Measurements from ENCODE around the gene PELI3. TPM values are rescaled to one million over a fixed set of nuclear protein-coding genes. Genes with fewer than 3 reads are reported as not detected.
"Not testable (repeated sequence)": the region's sequence is repeated elsewhere in the genome, so short reads cannot be mapped to it uniquely, and the experiment has no call there.

Gene PELI3, protein sequence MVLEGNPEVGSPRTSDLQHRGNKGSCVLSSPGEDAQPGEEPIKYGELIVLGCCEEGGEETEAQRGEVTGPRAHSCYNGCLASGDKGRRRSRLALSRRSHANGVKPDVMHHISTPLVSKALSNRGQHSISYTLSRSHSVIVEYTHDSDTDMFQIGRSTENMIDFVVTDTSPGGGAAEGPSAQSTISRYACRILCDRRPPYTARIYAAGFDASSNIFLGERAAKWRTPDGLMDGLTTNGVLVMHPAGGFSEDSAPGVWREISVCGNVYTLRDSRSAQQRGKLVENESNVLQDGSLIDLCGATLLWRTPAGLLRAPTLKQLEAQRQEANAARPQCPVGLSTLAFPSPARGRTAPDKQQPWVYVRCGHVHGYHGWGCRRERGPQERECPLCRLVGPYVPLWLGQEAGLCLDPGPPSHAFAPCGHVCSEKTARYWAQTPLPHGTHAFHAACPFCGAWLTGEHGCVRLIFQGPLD
- 7.8 and 10.1 TPM in 2 replicates for total RNA-seq

DNA sequence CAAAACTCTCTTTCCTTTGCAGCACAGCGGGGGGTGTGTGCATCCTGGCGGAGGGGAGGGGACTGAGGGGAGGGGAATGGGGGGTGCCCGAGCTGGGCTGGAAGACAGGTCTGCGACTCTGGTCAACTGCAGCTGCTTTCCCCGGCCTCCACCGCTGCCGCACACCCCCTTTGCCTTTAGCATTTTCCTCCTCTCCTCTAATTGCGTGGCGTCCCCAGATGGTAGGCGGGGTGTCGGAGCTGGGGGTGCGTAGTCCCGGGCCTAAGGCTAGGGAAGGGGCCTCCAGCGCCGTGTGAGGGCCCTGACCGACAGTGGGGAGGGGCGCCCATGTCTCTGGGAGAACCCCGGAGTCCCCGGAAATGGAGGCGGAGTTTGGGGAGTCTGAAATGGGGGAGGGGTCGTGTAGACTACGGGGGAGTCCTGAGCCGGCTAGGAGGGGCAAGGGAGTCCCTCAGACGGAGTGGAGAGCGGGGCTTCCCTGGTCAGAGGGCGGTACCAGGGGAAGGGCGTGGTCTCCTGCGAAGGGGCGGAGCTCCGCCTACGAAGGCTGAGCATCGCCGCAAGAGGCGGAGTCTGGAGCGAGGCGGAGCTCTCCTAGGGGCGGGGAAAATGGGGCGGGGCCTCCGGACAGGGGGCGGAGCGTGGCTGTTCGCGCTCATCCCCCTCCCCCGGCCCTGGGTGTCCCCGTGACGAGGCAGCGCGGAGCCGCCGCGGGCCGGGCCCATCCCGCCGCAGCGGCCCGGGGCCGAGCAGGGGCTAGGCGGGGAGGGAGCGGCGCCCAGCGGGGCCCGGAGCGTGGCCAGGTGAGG lies at the start of gene PELI3:
Gene PELI3 (plus strand): TSS at position 681 of the 809 bp plus-strand sequence. CDS start 1,224 bp downstream, outside the sequence.
- intact Hi-C loops (cut with micrococcal nuclease): loop anchor here (1.0 to 2.0 kb wide), 11 partner anchors 14 to 1140 kb away; partner anchors contain the start of genes ACTN3, BBS1, DPP3 and NDUFV1

DNA sequence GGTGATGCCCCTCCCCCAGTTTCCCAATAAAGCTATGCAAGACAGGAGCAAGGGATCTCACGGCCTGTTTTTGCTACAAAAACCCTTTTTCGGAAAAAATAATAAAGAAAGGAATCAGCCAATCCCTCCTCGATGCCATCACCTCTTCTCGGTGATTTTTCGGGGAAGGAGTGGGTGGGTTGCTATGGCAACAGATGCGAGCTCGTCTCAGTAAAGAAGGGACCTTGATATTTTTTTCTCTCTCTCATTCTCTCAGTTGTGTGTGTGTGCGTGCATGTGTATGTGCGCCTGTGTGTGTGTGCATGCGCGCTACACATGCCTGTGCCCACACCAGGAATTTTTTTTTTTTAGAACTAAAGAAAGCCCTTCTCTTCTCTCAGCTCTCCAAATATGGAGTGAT lies 49.7 kb upstream of the PELI3 start:
- intact Hi-C loops (cut with micrococcal nuclease): no loop called here

DNA sequence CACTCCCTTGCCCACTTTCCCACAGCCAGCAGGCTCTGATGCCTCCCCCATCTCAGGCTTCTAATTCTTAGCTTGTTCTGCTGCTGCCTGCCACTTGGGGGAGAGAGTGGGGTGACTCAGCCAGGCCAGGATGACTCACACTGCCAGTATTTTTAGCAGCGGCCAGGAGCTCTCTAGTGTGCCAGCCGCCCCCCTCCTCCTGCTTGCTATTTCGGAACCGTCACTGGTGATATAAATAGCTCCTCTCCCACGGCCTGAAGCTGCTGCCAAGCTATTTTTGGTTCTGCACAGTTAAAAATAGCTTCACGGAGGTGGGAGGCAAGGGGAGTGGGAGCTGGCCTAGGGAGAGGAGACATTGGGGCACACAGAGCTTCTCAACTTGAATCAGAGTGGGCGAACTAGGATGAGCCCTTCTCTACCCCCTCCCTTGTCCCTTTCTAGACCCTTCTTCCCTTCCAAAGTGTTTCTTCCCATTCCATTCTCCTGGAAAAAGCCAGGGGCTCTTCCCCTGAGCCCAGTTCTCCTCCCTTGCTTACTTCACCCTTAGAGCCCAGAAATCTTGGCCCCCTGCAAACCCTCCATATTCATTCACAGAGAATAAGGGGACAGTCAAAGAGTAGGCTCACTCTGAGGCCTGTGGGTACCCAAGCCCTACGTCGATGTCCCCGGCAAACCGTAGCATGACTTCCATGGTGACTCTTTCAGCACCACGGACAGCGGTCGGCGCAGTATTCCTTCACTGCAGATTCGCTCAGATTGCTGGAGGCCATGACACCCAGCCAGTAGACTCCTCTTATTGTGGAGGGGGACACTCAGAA lies 48.3 kb upstream of the PELI3 start:
- intact Hi-C loops (cut with micrococcal nuclease): loop anchor here (1.0 kb wide), 1 partner anchor 10 kb away; no protein-coding TSS in a partner anchor

DNA sequence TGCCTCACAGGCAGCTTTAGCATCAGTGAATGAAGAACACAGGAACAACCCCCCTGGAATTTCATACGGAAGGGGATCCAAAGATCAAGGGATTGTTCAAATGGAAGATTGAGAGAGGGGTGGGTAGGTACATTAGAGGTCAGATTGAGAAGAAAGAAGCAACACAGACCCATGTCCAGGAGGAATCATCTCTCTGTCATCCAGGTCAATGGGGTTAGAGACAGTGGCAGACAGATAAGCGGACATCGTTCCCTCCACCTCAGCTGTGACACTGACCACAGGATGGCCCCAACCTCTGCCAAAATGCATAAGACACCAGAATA lies 47.8 kb upstream of the PELI3 start:
- intact Hi-C loops (cut with micrococcal nuclease): loop anchor here (1.0 kb wide), 1 partner anchor 11 kb away; no protein-coding TSS in a partner anchor

DNA sequence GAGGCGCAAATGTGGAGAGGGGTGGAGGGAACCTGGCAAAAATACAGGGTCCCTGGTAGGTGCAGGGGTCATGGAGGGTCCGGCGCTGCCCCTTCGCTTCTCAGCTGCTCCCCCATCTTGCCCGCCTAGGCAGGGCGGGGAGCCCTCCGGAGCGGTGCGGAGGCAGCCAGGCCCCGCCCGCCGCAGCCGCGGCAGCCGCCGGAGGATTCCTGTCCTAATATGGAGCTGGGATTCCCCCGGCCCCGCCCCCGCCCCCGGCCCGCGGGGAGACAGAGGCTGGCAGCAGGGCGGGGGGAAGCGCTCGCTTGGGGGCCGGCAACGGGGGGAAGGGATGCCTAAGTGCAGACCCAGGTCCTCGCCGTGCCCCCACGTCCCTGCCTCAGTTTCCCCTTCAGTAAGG lies 46.9 kb upstream of the PELI3 start:
- intact Hi-C loops (cut with micrococcal nuclease): no loop called here

DNA sequence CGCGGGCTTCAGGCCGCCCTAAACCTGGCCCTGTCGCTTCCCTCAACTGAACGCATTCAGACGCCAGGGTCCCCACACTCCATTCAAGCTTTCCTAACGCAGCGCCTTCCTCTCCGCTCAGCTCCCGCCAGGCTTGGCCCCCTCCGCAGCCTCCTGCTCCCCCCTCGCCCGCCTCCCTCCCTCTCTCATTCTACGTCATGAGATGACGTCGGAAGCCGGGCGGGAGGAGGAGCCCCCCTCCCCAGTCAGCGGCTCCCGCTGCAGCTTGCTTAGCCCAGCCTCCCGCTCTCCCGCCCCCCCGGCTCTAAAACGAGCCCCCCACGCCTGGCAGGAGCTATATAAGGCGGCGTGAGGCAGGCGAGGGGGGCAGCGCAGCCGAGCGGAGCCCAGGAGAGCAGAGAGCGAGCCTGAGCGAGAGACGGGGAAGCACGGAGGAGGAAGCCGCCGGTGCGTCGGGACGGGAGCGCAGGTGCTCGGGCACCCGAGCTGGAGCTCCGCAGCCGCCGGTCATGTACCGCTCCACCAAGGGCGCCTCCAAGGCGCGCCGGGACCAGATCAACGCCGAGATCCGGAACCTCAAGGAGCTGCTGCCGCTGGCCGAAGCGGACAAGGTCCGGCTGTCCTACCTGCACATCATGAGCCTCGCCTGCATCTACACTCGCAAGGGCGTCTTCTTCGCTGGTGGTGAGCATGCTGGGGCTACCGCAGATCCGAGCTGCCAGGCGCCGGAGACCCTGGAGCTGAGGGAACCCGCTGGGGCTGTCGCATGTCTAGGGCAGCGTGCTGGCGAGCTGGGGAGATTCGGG lies 45.8 kb upstream of the PELI3 start, which contains the start of gene NPAS4:
Gene NPAS4 (plus strand): TSS at position 365 of the 806 bp plus-strand sequence. CDS start 145 bp downstream, at position 510.
- intact Hi-C loops (cut with micrococcal nuclease): loop anchor here (1.0 kb wide), 5 partner anchors 9 to 257 kb away; partner anchors contain the start of genes PELI3 and YIF1A

DNA sequence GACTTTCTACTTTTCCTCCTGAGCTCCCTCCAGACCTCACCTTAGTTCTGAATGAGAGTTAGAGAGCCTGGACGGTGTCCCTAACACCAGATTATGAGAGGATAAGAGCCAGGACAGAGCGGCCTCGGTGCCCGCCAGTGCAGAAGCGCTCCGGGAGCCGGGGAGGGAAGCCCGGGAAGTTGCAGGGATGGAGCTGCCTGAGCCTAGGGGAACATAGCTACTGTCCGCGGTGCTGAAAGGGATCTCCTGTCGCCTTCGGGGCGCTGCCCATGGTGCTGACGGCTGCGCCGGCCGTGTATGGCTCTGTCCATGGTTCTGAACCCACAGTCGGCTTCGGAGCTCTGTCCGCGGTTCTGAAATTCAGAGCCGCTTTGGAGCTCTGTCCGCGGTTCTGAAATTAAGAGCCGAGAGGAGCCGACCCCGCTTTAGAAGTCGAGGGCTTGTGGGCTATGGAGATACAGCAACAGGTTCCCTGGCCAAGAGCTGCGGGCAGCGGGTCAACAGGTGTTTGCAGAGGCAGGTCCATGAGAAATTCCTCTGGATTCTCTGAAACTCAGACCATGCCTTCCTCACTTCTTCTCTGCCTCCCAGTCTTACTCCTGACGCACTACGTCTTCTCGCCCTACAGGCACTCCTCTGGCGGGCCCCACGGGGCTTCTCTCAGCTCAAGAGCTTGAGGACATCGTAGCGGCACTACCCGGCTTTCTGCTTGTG lies 45.1 kb upstream of the PELI3 start:
- intact Hi-C loops (cut with micrococcal nuclease): loop anchor here (1.0 kb wide), 5 partner anchors 9 to 257 kb away; partner anchors contain the start of genes PELI3 and YIF1A

DNA sequence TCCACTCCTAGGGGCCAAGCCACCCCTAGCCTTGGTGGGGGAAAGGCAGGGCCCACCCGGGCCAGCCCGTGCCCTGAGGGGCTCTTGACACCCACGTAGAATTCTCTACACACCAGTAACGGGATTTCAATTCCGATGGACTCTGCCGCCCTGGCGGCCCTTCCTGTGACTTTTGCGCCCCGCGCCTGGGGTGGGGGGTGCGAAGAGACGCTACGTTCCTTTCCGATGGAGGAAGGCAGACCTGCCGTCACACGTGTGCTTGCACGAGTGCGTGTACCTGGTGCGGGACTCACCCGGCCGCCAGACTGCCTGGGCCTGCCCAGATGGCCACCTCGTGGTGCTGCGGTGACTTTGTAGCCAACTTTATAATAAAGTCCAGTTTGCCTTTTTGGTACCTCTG lies 40.4 kb upstream of the PELI3 start:
- intact Hi-C loops (cut with micrococcal nuclease): no loop called here

DNA sequence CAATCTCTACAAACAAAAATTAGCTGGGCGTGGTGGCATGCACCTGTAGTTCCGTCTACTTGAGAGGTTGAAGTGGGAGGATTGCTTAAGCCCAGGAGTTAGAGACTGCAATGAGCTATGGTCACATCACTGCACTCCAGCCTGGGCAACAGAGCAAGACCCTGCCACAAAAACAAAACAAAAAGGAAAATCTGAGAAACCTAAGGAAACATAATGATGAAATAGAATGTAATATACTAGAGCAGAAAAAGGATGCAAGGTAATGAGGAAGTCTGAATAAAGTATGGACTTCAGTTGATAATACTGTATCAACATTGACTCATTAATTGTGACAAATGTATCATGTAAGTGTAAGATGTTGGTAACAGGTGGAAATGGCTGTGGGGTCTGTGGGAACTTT lies 37.8 kb upstream of the PELI3 start:
- intact Hi-C loops (cut with micrococcal nuclease): no loop called here

DNA sequence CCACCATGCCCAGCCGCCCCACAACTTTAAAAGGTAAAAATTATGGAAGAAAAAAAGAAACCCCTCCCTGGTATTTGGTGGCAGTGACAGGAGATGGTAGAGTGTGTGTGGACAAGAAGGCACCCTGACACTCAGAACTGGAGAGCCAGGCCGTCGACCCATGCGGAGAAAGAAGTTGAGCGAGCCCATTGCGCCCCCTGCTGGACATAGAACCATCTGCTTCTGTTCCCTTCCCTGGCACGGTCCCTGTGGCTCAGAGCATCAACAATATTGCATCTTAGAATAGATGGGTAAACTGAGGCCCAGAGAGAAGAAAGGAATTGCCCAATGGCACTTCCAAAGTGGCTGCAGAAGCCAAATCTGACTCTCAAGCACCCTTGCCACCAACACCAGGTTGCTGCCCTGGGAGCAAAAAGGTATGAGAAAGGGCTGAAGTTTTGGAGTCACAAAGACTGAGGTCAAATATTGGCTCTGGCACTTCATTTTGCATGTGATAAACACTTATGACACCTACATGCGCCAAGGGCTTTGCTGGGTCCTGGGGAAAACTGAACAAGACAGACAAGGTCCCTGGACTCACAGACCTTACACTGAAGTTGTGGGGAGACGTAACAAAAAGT lies 36.6 kb upstream of the PELI3 start:
- intact Hi-C loops (cut with micrococcal nuclease): loop anchor here (1.0 kb wide), 3 partner anchors 9 to 22 kb away; partner anchors contain the start of gene NPAS4

DNA sequence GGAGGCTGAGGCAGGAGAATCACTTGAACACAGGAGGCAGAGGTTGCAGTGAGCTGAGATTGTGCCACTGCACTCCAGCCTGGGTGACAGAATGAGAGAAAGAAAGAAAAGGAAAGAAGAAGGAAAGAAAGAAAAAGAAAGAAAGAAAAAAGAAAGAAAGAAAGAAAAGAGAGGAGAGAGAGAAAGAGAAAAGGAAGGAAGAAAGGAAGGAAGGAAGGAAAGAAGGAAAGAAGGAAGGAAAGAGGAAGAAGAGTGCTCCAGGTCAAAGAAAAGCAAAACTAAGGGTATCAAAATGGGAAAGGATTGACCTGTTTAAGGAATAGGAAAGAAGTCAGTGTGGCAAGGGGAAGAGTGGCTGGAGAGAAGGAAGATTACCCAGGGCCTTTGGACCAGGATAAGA lies 35.4 kb upstream of the PELI3 start:
- intact Hi-C loops (cut with micrococcal nuclease): not testable (repeated sequence)

DNA sequence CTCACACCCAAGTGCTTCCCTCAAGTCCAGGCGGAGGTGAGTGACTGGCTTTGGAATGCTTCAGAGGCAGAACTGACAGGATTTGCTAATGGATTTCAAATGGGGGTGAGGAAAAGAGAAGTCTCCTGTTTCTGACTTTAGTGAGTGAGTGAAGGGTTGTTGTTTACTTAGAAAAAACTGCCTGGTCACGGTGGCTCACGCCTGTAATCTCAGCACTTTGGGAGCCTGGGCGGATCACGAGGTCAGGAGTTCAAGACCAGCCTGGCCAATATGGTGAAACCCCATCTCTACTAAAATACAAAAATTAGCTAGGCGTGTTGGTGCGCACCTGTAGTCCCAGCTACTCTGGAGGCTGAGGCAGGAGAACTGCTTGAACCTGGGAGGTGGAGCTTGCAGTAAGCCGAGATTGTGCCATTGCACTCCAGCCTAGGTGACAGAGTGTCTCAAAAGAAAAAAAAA lies 34.8 kb upstream of the PELI3 start:
- intact Hi-C loops (cut with micrococcal nuclease): not testable (repeated sequence)

DNA sequence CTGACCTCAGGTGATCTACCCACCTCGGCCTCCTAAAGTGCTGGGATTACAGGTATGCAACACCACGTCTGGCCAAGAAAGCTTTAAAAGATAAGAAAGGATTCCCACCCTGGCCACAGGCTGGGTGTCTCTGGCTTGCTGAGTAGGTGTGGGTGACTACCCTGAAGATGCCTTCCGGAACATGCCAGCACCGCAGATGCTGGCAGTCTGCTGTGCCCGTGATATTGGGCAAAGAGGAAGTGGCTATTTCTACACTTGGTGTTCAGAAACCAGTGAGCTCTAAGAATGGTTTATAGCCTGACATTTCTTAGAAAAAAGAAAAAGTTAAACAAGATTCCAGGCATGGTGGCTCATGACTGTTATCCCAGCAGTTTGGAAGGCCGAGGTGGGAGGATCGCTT lies 34.1 kb upstream of the PELI3 start:
- intact Hi-C loops (cut with micrococcal nuclease): no loop called here

DNA sequence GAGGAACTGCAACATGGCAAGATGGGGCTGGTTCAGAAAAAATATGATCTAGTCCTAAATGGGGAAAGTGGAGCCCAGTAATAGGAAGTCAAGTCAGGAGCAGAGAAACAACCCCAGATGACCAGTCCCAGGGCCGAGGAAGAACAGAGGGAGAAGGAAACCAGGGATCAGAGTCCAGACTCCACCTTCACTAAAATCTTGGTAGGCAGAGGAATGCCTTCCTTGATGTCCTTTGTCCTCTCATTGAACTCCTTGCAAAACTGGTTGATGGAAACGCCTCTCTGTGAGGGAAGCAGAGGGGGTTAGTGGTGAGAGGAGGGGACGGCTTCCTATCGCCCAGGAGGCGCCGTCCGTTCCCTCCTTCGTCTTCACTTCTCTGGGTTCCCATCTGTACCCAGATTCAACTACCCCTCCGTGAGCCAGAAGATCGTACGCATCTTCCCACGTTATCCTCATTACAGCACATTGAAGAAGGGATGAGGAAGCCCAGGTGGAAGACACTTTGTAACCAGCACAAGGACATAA lies 28.7 kb upstream of the PELI3 start:
- intact Hi-C loops (cut with micrococcal nuclease): no loop called here

DNA sequence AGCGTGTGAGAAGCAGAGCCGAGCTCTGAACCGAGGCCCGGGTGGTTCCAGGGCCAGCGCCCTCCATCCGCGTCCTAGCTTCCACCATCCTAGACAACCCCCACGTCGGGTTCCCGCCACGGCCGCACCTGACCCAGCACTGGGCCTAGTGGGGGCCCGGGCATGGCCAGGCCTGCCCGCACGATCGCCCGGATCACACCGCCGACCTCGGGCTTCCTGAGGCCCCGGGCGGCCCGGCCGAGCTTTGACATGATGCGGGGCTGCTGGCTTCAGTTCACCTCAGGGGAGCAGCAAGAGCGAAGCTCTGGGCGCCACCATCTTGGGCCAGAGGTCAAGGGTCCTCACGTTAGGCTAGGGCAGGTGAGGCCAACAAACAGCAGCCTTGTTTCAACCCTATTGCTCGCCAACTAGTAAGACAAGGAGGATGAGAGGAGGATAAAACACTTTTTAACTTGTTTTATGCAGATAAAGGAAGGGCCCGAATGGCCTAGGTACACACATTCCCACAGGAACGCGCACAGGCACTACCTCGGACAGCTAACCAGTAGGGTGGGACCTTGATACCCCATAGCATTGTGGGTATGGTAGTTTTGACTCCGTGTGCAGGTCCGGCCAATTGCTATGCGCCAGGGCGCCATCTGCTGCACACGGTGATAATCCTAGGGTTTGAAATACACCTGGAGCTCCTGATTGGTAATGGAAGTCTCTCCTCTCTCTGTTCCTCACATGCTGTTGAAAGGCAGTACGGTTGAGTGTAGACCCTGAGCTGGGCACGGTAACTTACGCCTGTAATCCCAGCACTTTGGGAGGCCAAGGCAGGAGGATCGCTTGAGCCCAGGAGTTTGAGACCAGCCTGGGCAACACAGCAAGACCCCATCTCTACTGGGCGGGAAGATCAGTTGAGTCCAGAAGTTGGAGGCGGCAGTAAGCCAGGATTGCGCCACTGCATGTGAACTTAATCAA lies 27.9 kb upstream of the PELI3 start, which contains the start of gene MRPL11:
Gene MRPL11 (minus strand): TSS at position 345 of the 963 bp plus-strand sequence. CDS start 94 bp downstream, at position 251.
- intact Hi-C loops (cut with micrococcal nuclease): loop anchor here (1.0 kb wide), 13 partner anchors 8 to 520 kb away; partner anchors contain the start of genes BBS1, BRMS1, DPP3 and NPAS4

DNA sequence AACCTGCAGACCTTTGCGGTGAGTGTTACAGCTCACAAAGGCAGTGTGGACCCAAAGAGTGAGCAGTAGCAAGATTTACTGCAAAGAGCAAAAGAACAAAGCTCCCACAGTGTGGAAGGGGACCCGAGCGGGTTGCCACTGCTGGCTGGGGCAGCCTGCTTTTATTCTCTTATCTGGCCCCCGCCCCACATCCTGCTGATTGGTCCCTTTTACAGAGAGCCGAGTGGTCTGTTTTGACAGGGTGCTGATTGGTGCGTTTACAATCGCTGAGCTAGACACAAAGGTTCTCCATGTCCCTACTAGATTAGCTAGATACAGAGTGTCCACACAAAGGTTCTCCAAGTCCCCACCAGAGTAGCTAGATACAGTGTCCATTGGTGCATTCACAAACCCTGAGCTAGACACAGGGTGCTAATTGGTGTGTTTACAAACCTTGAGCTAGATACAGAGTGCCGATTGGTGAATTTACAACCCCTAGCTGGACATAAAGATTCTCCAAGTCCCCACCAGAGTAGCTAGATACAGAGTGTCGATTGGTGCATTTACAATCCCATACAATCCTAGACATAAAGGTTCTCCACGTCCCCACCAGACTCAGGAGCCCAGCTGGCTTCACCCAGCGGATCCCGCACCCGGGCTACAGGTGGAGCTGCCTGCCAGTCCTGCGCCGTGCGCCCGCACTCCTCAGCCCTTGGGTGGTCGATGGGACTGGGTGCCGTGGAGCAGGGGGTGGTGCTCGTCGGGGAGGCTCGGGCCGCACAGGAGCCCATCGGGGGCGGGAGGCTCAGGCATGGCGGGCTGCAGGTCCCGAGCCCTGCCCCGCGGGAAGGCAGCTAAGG lies 26.4 kb upstream of the PELI3 start:
- intact Hi-C loops (cut with micrococcal nuclease): not testable (repeated sequence)

All from T-helper 1 cell treated with Interleukin-12 subunit alpha and Interleukin-12 subunit beta and Interleukin-4 antibody, amounts not matched to agents 30 ng/mL and 1 ng/mL, for 36 hours (primary cell).